GM12874 (cell line): ENCODE measurements around the gene S100A5.

Experiments used
- CTCF ChIP-seq: IDR thresholded peaks from 2 replicates; pipeline ENCODE4 v1.5.1; 2011; ENCODE audit warnings: low read depth, mild to moderate bottlenecking, control low read depth, low read length, moderate library complexity; ENCODE audit not compliant: insufficient read depth

S100A5 gene

GRCh38 chr1:153546796-153547559, 6.2 kb upstream of the S100A5 start:
- TF ChIP-seq CTCF, result no peak

GRCh38 chr1:153546371-153546770, 5.6 kb upstream of the S100A5 start:
- TF ChIP-seq CTCF, result no peak

- no peak for TF ChIP-seq CTCF
These were observed 4.6 kb upstream of the S100A5 start, which contains the start of gene S100A4 for GRCh38 chr1:153545067-153546055. Gene S100A4 (minus strand): TSS chr1:153545806. CDS start chr1:153544794, 1,012 bp downstream.

GRCh38 chr1:153544453-153545066, 3.8 kb upstream of the S100A5 start:
- no peak for TF ChIP-seq CTCF

- no peak for TF ChIP-seq CTCF
These were observed 3.0 kb upstream of the S100A5 start for GRCh38 chr1:153543736-153544135.

- no peak for TF ChIP-seq CTCF
These were observed 2.4 kb upstream of the S100A5 start for GRCh38 chr1:153542956-153543711.
